UCSD-AML1 (cell line): Measurements from ENCODE around the gene UAP1.

Experiments
- DNase-seq: peaks from one replicate; lab custom pipeline; 2025; ENCODE audit not compliant: unreplicated experiment; lab: John Stamatoyannopoulos, UW

The UAP1 gene

GRCh38 chr1:162561616-162562469, at the start of gene UAP1:
Gene UAP1 (plus strand): TSS chr1:162561722. CDS start chr1:162566069, 4,347 bp downstream.
- no peak for DNase-seq

- DNase-seq: no peak
Measured at GRCh38 chr1:162527314-162527713, 34.2 kb upstream of the UAP1 start.

- DNase-seq: no peak
Measured at GRCh38 chr1:162530307-162530987, 31.1 kb upstream of the UAP1 start.

GRCh38 chr1:162530988-162531319, 30.6 kb upstream of the UAP1 start:
- no peak for DNase-seq

- no peak for DNase-seq
Measured at GRCh38 chr1:162535501-162535900, 26.0 kb upstream of the UAP1 start.

- no peak for DNase-seq
Measured at GRCh38 chr1:162536511-162536910, 25.0 kb upstream of the UAP1 start.

GRCh38 chr1:162537216-162537615, 24.3 kb upstream of the UAP1 start:
- no peak for DNase-seq

GRCh38 chr1:162538815-162539431, 22.6 kb upstream of the UAP1 start:
- no peak for DNase-seq

- no peak for DNase-seq
Measured at GRCh38 chr1:162541619-162542141, 19.8 kb upstream of the UAP1 start.

- DNase-seq: no peak
Measured at GRCh38 chr1:162543228-162543627, 18.3 kb upstream of the UAP1 start.

- no peak for DNase-seq
Measured at GRCh38 chr1:162548170-162548569, 13.4 kb upstream of the UAP1 start.

- DNase-seq: no peak
Measured at GRCh38 chr1:162549001-162549400, 12.5 kb upstream of the UAP1 start.

GRCh38 chr1:162550925-162551324, 10.6 kb upstream of the UAP1 start:
- DNase-seq: no peak

- no peak for DNase-seq
Measured at GRCh38 chr1:162551969-162552683, 9.4 kb upstream of the UAP1 start.

GRCh38 chr1:162552684-162553252, 8.8 kb upstream of the UAP1 start:
- no peak for DNase-seq

- no peak for DNase-seq
Measured at GRCh38 chr1:162554258-162554657, 7.3 kb upstream of the UAP1 start.

GRCh38 chr1:162557536-162557935, 4.0 kb upstream of the UAP1 start:
- DNase-seq: no peak

- no peak for DNase-seq
Measured at GRCh38 chr1:162560303-162561036, 1.1 kb upstream of the UAP1 start.

GRCh38 chr1:162561037-162561615, 396 bp upstream of the UAP1 start:
- DNase-seq: peak; percentile 98

- DNase-seq: no peak
Measured at GRCh38 chr1:162562470-162562828, 927 bp downstream of the UAP1 start.
